Osteocyte (in vitro differentiated cells): ENCODE measurements around the gene CBARP. TPM values are rescaled to one million over a fixed set of nuclear protein-coding genes. Genes with fewer than 3 reads are reported as not detected.
A peak's percentile ranks its signal among the peaks of the same experiment; 100 is the strongest.

Experiments used
- DNase-seq: peaks from one replicate; pipeline ENCODE4 v3.0.0; 2021; ENCODE audit warnings: mixed read lengths; ENCODE audit not compliant: unreplicated experiment; ENCODE audit errors: extremely low spot score
- H3K27ac Mint-ChIP-seq: one replicate; pipeline ENCODE4 v1.8.0; 2021; ENCODE audit warnings: mild to moderate bottlenecking, mixed read lengths; ENCODE audit not compliant: unreplicated experiment
- H3K27me3 Mint-ChIP-seq: one replicate; pipeline ENCODE4 v1.8.0; 2021; ENCODE audit warnings: mixed read lengths; ENCODE audit not compliant: unreplicated experiment
- H3K36me3 Mint-ChIP-seq: one replicate; pipeline ENCODE4 v1.8.0; 2021; ENCODE audit warnings: mixed read lengths; ENCODE audit not compliant: unreplicated experiment
- H3K4me1 Mint-ChIP-seq: one replicate; pipeline ENCODE4 v1.8.0; 2021; ENCODE audit warnings: mixed read lengths; ENCODE audit not compliant: unreplicated experiment
- H3K4me3 Mint-ChIP-seq: one replicate; pipeline ENCODE4 v1.8.0; 2021; ENCODE audit warnings: mild to moderate bottlenecking, moderate library complexity, mixed read lengths; ENCODE audit not compliant: unreplicated experiment
- H3K9me3 Mint-ChIP-seq: one replicate; pipeline ENCODE4 v1.8.0; 2021; ENCODE audit warnings: mixed read lengths; ENCODE audit not compliant: unreplicated experiment
- total RNA-seq: library from RNA; stranded (reverse); gene quantifications from 2 replicates; pipeline ENCODE4 v1.2.1, GENCODE V29; 2021
- TF ChIP-seq, protein P1 (sequence below): fragments of 200-600 bp; sonication (generic); IDR thresholded peaks from 2 replicates; pipeline ENCODE4 v1.5.0; 2021; ENCODE audit warnings: antibody characterized with exemption, mild to moderate bottlenecking, moderate library complexity

CBARP gene
- total RNA-seq, 1 donor from 2014 or later = 6.9 TPM

DNA sequence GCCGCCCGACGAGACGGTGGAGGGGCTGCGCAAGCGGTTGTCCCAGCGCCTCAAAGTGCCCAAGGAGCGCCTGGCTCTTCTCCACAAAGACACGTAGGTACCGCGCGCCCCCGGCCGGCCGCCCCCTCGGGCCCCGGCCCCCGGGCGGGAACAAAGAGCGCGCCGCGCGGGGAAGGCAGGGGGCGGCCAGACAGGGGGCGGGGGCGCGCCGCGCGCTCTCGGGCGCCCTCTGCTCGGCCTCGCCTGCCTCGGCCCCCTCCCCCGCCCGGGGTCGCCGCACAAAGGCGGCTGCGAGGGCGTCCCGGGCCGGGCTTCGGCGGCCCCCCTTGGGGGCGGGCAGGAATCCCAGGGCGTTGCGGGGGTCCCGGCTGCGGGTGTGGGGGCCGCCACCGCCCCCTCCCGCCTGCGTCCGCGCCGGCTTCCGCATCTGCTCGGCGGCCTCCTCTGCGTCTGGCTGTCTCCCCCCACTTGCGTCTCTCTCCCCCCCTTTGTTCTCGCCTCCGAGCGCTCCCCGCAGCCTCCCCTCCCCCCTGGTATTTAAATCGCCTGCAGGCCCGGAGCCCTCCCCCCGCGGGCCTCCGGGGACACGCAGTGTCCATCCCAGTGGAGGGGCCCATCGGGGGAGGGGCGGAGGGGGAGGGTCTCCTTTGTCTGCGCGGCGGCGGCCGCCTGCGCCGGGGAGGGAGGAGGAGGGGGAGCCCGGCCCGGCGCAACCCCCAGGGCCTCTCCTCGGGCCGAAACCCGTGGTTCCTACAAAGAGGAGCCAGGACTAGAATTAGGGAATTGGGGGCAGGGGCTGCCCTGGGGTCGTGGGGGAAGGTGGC lies 12.8 kb upstream of the CBARP start:
- Mint-ChIP-seq H3K4me1 (peaks cover 31% of the 10 kb centered on the region), H3K27me3 (no peaks in the 10 kb centered on the region), H3K27ac (peak overlapping the region; percentile 94), H3K4me3 (peak overlapping the region; percentile 91), H3K9me3 (no peaks in the 10 kb centered on the region), H3K36me3 (peaks cover 15% of the 10 kb centered on the region)
- DNase-seq = no peak
- TF ChIP-seq, protein P1, sequence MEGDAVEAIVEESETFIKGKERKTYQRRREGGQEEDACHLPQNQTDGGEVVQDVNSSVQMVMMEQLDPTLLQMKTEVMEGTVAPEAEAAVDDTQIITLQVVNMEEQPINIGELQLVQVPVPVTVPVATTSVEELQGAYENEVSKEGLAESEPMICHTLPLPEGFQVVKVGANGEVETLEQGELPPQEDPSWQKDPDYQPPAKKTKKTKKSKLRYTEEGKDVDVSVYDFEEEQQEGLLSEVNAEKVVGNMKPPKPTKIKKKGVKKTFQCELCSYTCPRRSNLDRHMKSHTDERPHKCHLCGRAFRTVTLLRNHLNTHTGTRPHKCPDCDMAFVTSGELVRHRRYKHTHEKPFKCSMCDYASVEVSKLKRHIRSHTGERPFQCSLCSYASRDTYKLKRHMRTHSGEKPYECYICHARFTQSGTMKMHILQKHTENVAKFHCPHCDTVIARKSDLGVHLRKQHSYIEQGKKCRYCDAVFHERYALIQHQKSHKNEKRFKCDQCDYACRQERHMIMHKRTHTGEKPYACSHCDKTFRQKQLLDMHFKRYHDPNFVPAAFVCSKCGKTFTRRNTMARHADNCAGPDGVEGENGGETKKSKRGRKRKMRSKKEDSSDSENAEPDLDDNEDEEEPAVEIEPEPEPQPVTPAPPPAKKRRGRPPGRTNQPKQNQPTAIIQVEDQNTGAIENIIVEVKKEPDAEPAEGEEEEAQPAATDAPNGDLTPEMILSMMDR = no peak

DNA sequence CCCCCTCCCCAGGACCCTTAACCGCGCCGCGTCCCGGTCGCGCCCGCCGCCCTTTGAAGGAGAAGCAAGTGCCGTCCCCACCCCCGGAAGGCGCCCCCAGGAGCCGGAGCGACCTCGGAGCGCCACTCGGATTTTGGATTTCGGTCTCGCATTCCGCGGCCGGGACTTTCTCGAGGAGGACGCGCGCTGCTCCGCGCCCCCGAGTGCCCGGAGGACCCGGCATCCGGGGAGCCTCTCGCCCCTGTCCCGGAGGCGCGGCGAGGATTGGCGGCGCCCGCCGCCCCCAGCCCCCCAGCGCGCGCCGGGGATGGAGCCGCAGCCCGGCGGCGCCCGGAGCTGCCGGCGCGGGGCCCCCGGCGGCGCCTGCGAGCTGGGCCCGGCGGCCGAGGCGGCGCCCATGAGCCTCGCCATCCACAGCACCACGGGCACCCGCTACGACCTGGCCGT lies 12.2 kb upstream of the CBARP start:
- H3K36me3 Mint-ChIP-seq = peaks cover 12% of the 10 kb centered on the region
- no peak for DNase-seq
- H3K4me1 Mint-ChIP-seq = peaks cover 26% of the 10 kb centered on the region
- no peaks in the 10 kb centered on the region for H3K27me3 Mint-ChIP-seq
- TF ChIP-seq, protein P1 = no peak
- no peaks in the 10 kb centered on the region for H3K9me3 Mint-ChIP-seq
- H3K4me3 Mint-ChIP-seq = peak overlapping the region; percentile 65
- no peak overlapping the region for H3K27ac Mint-ChIP-seq

DNA sequence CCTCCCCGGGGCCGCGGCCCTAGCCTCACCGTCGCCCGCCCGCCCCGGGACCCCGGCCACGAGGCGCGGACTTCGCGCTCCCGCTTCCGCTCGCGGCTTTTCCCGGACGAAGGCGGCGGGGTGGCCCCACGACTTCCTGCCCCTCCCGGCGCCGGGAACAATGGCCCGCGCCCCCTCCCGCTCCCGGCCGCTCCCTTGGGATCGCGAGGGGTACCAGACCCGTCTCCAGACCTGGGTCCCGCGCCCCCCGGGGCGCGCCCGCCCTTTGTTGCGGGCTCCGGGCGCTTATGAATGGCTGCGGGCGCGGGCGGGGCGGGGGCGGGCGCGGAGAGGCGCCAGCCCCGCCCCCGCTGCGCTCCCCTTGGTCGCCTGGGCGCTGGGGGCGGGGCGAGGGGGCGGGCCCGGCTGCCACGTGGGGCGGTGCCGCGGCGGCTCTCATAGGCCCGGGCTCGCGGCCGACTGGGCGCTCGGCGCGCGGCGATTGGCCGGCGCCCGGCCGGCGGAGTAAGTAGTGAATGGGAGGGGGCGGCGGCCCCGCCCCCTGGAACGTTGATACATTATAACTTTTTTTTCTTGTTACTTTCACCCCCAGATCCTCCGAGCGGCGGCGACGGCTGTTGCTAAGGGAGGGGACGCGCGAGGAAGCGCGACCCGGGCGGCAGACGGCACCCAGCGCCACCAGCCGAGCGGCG lies 11.6 kb upstream of the CBARP start:
- TF ChIP-seq, protein P1 = no peak
- peaks cover 24% of the 10 kb centered on the region for H3K4me1 Mint-ChIP-seq
- H3K27me3 Mint-ChIP-seq = no peaks in the 10 kb centered on the region
- H3K27ac Mint-ChIP-seq = peak overlapping the region; percentile 41
- no peaks in the 10 kb centered on the region for H3K9me3 Mint-ChIP-seq
- H3K36me3 Mint-ChIP-seq = peaks cover 8% of the 10 kb centered on the region
- peak overlapping the region; percentile 65 for H3K4me3 Mint-ChIP-seq
- DNase-seq = peak; percentile 98

DNA sequence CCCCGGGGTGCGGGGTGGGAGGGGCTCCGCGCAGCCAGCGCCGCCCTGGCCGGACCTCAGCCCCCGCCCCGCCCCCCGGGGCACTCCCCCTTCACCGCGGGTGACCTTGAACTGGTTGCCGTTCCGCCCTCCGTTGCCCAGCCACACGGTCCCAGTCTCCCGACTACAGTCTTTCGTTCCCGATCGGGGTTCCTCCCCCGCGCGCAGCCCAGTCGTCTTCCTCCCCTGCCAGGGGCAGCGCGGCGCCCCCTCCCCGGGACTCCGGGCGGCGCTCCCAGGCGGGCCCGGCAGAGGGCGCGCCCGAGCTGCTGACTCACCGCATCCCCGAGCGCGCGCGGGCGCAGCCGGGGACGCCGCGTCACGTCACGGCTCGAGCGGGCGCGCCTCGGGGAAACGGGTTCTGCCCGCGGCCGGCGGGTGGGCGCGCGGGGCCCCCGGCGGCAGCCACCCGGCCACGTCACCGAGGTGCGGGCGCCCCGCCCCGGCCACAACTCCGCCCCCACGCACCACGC lies 11.0 kb upstream of the CBARP start:
- peak; percentile 96 for DNase-seq
- TF ChIP-seq, protein P1 = peak; percentile 85
- Mint-ChIP-seq H3K36me3 (peaks cover 8% of the 10 kb centered on the region), H3K9me3 (no peaks in the 10 kb centered on the region), H3K27ac (peak overlapping the region; percentile 86), H3K27me3 (no peaks in the 10 kb centered on the region), H3K4me1 (peaks cover 25% of the 10 kb centered on the region), H3K4me3 (peak overlapping the region; percentile 79)
